Inferior parietal cortex (tissue), 1 donor: ENCODE data around the gene SLFN5.
"Not testable (repeated sequence)": the region's sequence is repeated elsewhere in the genome, so short reads cannot be mapped to it uniquely, and the experiment has no call there.

Experiments used
- DNase-seq: peaks from one replicate; pipeline ENCODE4 v3.0.0-alpha.2; 2016; ENCODE audit errors: extremely low spot score

Gene SLFN5

DNA sequence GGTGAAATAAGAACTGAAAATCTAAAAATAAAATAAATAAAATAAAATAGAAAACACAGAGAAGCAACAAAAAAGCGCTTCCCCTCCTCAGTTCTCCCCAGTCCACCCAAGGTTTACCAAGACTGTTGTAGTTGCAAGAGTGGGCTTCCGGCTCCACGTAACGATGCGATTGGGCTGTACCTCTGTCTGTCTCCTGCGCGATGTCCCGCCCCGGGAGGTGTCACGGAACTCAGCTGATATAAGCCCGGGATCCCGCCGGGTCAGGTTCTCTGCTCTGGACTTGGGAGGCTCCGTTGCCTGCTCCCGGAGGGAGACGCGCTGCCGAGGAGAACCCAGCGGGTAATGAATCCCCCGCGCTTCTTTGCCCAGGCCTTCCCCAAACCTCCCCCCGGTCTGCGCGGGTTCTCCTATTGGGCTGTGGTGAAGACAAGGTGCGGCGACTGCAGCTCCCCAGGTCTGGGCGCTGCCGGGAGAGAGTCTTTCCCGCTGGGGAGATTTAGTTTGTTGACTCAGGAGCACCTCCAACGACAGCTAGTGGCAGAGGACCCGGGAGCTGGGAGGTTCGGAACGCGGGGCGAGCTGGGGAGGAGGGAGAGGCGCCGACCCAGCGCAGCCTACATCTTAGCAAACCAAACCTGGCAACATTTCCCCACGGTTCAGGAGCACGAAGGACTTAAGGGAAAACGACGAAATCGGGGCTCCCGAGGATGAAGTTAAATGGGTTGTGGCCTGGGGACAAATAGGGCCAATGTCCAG is at the start of gene SLFN5:
TSS of gene SLFN5 (plus strand) at position 268 of the 756 bp plus-strand sequence. CDS start 15,619 bp downstream, outside the sequence.
- peak; percentile 78 for DNase-seq

DNA sequence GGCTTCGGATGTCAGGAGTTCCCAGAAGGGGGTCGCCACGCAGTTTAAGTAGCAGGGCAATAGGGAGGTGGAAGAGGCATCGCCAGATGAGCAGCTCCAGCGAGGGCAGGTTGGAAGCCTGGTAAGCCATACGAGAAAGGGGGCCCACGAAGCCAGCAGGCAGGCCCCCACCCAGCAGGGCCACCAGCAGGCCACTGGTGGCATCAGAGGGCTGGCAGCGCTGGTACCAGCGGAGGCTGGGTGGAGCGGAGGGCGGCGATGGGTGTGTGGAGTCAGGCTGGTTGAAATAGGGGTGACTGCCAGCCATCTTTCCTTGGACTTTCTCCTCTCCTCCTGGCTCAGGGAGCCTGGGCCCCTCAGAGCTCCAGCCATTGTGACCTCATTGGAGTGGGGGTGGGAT is 48.9 kb upstream of the SLFN5 start, which contains the start of gene SLC35G3:
TSS of gene SLC35G3 (minus strand) at position 393 of the 400 bp plus-strand sequence. CDS start at position 307, 86 bp downstream.
- DNase-seq = not testable (repeated sequence)

DNA sequence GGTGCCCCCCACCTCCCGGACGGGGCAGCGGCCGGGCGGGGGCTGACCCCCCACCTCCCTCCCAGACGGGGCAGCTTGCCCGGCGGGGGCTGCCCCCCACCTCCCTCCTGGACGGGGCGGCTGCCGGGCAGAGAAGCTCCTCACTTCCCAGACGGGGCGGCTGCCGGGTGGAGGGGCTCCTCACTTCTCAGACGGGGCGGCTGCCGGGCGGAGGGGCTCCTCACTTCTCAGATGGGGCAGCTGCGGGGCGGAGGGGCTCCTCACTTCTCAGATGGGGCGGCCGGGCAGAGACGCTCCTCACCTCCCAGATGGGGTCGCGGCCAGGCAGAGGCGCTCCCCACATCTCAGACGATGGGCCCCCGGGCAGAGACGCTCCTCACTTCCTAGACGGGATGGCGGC is 47.8 kb upstream of the SLFN5 start:
- DNase-seq = not testable (repeated sequence)

DNA sequence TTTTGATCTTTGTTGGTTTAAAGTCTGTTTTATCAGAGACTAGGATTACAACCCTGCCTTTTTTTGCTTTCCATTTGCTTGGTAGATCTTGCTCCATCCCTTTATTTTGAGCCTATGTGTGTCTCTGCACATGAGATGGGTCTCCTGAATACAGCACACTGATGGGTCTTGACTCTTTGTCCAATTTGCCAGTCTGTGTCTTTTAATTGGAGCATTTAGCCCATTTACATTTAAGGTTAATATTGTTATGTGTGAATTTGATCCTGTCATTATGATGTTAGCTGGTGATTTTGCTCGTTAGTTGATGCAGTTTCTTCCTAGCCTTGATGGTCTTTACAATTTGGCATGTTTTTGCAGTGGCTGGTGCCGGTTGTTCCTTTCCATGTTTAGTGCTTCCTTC is 40.3 kb upstream of the SLFN5 start:
- DNase-seq = not testable (repeated sequence)

DNA sequence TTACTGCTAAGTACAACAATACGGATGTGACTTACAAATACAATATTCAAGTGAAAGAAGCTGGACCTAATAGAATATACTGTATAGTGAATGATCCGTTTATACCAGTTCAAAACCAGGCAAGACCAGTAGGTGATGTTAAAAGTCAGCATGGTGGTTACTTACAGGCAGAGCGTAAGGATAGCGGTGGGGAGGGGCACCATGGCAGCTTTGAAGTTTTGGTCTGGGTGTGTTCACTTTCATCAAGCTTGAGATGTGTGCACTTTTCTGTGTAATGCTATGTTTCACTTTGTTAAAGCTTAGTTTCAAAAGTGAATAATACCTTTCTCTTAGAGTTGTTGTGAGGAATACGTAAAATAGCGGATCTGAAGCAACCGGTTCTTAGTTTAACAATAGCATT is 32.1 kb upstream of the SLFN5 start:
- DNase-seq = no peak

DNA sequence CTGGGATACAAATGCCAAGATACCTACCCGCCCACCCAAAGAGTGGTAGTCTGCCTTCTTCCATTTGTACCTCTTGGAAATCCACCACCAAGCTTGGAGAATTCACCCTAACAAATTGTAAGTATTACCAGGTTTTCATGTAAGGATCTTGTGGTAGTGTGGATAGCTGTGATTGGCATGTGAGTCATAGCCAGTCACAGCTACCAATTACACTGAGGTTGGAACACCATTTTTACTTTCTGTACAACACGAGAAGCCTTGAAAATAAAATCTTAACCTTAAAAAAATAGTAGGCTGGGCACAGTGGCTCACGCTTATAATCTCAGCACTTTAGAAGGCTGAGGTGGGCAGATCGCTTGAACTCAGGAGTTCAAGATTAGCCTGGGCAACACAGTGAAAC is 30.2 kb upstream of the SLFN5 start:
- DNase-seq = no peak

DNA sequence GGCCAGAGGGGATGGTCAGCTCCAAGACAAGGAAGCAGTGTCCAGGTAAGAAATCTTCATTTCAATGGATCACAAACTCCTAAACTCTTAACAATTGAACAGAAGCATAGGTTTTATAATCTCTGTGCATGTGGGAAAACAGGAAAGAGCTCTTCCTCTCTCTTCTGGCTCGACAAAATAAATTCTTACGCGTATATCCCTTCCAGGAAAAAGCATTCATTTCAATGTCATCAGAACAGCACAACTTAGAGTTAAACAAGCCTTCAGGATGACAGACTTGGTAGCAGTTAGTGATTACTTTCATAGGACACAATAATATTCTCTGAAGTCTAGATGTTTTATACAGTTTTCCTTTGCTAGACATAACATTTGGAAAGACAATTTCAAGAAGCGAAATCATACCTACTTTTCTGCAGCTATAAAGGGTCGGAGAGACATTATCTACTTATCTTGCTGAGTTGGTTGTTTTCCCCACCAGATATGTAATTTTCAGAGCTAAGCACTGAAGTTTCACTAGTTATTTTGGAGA is 29.4 kb upstream of the SLFN5 start:
- DNase-seq = no peak

DNA sequence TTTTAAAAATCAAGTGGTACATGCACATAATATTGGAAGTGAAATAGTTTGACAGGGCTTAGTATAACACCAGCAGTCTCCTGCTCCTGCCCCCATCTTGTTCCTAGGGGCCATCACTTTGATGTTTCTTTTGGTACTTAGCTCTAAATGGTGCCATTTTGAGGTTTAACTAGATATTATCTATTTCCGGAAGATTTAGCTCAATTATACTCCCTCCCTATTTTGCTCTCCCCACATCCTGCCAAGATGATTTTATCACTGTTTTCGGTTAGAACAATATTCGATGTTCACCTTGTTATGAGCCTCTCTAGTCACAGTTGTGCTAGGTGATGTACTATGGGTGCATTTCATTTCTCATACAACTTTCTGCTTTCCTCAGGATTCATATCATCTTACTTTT is 28.7 kb upstream of the SLFN5 start:
- DNase-seq = no peak

DNA sequence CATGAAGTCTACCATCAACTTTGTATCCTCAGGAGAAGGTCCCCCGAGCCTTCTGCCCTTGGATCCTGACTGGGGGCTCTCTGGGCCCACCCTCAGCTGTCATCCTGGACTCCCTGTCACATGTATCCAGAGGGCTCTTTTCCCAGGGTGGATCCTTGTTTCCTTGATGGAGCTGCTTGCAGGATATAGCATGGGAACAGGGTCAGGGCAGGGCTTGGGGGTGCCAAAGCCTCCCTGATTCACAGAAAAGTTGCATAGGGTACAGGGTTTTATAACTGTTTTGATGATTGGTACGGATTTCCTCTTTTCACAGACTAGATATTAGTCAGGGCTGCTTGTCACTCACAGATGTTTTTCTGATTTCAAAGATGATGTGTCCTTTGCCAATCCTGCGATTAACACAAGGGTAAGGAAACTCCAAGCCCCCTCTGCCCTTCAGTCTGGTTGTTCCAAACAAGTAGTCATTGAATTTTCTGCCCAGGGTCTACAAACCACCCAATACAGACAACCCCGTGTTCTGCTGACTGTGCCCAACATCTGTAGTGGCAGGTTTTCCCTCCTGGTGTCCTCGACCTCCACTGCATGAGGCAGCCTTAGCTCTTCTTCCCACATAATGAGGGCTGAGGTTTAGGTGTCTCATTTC is 28.1 kb upstream of the SLFN5 start:
- DNase-seq = no peak

DNA sequence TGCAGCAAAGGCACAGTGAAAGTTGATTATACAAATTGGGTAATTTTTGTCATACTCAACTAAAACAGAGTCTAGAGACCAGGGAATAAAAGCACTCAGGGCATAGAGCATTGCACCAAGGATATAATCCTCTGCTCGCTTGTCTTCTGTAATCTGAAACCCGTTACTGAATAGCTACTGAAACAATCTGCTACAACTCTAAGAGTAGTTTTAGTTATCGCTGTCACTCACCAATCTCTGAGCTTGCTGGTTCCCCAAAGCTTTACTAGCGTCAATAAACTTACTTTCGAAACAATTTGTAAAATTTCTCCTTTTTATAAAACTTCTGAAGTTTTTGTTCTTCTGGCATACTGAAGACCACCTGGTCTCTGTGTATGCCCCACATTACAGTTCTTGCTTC is 25.8 kb upstream of the SLFN5 start:
- no peak for DNase-seq

DNA sequence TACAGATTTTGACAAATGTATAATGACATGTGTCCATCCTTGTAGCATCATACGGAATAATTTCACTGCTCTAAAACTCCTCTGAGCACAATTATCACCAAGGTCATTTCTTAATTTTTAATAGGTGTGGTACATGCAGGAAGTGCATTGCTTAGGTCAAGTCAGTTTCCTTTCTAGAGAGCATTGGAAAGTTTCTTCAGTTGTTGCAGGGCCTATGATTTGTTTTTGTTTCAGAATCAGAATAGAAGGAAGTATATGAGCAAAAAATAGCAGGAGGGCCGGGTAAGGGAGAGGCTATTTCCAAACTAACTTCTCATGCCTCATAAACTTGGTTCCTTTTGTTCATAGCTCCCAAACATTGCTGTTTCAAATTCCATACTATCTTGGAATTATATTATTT is 24.0 kb upstream of the SLFN5 start:
- DNase-seq = no peak

DNA sequence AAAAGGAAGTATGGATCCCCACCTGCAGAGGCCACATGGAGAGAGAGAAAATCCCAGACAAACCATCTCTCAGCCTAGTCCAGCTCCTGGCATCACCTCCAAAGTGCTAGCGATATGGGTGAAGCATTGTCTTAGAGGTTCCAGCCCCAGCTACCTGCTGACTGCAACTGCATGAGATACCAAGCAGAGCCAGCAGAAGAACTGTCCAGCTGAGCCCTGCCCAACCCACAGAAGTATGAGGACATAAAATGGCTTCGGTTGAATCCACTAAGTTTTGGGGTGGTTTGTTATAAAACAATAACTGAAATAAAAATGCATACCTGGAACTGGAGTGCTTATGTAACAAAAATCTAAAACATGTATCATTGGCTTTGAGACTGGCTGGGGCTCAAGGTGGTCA is 20.4 kb upstream of the SLFN5 start:
- DNase-seq = no peak

DNA sequence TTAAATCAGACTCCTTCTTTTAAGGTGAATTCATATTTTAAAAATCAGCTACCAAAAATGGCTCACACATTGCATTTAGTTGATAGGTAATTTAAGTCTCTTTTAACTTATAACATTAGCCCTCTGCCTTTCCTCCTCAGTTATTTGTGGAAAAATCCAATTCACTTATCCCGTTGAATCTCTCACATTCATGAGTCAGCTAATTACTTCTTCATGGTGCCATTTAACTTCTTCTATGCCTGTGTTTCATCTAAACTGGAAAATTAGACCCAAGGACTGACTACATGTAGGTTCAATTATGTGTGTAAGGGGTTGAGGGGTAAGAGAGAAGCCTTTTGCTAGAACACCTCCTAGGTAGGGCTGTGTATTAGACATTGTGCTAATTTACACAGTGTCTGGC is 18.4 kb upstream of the SLFN5 start:
- no peak for DNase-seq

DNA sequence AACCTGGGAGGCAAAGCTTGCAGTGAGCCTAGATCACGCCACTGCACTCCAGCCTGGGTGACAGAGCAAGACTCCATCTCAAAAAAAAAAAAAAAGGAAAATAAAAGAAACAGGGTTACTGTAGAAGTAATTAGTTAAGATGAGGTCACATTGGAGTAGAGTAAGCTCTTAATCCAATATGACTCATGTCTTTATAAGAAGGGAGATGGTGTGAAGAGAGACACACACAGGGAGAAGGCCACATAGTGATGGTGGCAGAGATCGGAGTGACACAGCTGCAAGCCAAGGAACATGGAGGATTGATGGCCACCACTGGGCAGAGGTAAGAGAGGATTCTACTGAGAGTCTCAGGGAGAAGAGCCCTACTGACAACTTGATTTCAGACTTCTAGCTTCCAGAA is 15.3 kb upstream of the SLFN5 start:
- DNase-seq = no peak

DNA sequence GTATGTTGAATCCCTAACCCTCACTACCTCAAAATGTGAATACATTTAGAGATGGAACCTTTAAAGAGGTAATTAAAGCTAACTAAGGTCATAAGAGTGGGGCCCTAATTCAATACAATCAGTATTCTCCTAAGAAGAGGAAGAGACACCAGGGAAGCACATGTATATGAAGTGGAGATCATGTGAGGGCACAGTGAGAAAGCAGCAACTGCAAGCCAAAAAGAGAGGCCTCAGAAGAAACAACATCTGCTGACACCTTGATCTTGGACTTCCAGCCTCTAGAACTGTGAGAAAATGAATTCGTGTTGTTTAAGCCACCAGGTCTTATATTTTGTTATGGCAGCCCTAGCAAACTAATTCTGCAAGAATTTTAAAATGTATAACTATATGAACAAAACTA is 13.2 kb upstream of the SLFN5 start:
- no peak for DNase-seq

DNA sequence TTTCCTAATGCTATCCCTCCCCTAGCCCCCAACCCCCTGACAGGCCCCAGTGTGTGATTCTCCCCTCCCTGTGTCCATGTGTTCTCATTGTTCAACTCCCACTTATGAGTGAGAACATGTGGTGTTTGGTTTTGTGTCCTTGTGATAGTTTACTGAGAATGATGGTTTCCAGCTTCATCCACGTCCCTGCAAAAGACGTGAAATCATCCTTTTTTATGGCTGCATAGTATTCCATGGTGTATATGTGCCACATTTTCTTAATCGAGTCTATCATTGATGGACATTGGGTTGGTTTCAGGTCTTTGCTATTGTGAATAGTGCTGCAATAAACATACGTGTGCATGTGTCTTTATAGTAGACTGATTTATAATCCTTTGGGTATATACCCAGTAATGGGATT is 8.6 kb upstream of the SLFN5 start:
- not testable (repeated sequence) for DNase-seq

DNA sequence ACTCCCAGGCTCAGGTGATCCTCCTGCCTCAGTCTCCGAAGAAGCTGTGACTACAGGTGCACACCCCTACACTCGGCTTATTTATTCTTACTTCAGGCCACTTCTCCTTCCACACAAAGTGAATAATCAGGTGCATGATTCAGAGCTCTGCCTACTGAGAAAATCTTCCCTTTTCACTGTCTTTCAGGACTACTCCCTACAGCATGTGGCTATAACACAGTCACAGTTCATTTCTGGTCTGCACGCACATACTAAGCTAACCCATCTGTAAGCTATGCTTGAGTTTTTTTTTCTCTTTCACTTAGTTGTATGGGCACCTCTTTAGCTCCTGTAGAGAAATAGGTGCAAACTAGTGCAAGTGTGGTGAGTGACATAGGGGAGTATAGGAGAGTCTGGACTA is 7.6 kb upstream of the SLFN5 start:
- no peak for DNase-seq

DNA sequence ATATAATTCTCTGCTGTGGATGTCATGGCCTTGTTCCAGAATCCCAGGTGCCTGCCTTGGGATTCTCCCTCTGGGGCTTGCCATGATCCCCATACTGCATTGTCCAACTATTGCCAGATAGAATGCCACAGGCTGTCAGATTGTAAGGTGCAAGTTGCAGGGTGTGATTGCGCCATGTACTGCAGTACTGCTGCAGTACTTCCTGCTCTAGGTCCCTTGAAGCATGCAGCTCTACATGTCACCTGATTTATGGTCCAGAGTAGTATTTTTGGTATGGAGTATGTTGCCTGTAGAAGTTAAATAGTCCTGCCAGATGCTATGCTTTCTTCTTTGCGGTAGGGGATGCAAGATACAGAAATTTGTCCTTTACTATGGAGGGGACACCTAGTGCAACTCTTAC is 7.0 kb upstream of the SLFN5 start:
- no peak for DNase-seq

DNA sequence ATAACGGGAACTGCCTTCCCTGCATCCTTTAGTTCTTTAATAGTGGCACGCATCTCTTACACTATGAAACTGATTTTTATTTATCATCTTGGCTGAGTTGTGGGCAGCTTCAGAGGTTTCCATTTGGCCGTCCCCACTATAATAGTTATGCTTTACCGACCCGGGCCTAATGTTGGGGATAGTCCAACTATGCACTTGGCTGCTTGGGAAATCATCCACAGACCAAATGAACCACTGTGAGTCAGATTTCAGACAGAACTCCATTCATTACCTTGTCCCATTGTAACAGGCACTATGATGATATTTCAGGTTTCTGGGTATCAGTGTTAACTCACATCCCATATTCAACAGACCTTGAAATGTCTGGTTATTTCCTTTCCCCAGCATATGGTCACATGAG is 6.1 kb upstream of the SLFN5 start:
- DNase-seq = no peak

DNA sequence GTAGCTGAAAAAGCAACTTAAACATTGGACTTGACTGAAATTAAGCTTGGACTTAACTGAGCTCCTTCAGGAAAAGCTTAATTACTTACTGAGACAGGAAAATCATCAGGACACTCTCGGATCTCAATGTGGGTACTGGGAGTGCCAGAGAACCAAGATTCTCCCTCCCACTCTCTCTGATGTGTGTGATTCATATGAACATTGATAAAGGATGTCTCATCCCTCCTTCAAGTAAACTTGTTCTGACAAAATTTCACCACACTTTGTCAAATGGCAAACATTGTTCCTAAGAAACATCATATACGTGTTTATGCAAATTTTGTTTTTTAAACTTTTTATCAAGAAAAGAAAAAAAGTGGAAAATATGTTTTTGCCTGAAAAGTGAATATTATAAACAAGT is 4.1 kb upstream of the SLFN5 start:
- DNase-seq = no peak

DNA sequence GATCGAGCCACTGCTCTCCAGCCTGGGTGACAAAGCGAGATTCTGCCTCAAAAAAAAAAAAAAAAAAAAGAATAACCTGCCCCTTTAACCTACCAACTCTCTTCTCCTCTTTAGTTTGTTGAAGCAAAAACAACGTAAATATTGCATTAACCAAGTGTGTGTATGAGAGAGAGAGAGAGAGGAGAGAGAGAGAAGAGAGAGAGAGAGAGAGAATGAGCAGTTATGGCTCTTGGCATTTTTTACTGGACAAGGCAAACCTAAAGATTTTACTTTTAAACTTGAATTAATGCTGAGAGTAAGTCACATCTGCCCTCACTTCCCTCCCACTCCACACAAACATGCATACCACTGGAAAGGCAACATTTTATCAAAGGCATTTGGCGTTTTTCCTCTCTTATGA is 3.0 kb upstream of the SLFN5 start:
- DNase-seq = no peak

DNA sequence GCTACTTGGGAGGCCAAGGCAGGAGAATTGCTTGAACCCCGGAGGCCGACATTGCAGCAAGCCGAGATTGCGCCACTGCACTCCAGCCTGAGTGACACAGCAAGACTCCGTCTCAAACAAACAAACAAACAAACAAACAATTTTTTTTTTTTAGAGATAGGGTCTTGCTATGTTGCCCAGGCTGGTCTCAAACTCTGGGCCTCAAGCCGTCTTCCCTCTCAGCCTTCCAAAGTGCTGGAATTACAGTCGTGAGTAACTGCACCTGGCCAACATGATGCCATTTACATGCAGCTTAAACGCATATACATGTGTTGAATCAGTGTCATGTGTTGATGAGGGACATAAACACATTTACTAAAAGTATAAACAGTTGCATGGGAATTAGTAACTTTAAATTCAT is 2.0 kb upstream of the SLFN5 start:
- no peak for DNase-seq

DNA sequence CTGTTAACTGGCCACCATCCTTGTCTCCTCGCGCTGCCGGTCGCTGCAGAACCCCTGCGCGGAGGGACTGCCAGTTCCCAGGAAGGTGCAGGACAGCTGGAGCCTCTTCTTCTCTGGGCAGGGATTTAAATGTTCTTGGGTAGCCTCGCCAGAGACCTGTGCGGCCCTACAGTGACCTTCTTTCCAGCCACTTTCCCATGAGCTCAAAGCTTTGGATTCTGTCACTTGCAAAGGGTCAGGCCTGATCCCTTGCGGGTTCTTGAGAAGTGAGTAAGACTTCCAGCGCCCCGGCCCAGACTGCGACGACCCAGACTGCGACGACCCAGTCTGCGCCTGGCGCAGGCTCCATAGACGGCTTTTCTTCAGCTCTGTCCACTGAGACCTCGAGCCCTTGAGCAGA is 1.4 kb upstream of the SLFN5 start:
- no peak for DNase-seq
